HEK293 (cell line): ENCODE results near the gene DOCK8.

ENCODE experiments used
- CTCF ChIA-PET: fragments of 350-600 bp; formaldehyde crosslinking; extraction: SDS; loops from one replicate; lab custom pipeline; 2021; ENCODE audit warnings: antibody characterized with exemption; lab: Yijun Ruan, JAX
- POLR2A ChIA-PET: fragments of 300-600 bp; formaldehyde crosslinking; extraction: SDS; loops from one replicate; lab custom pipeline; 2020; ENCODE audit warnings: antibody characterized with exemption, inconsistent platforms; lab: Yijun Ruan, JAX
- H3K27ac ChIP-seq: fragments of 200-500 bp; sonication (Bioruptor generic); 2 replicates; pipeline ENCODE4 v1.5.1; 2014; ENCODE audit warnings: low read depth, low read length, control low read depth, inconsistent platforms; ENCODE audit errors: extremely low read depth
- H3K36me3 ChIP-seq, 2 experiments: fragments of 200-500 bp in 1 of 2; sonication (Bioruptor generic) in 1 of 2; 1 replicate in 1 of 2; 2 replicates in 1 of 2; pipeline ENCODE4 v1.5.1; 2014 to 2017; ENCODE audit warnings: inconsistent platforms in 2 of 2, low read length in 2 of 2; ENCODE audit not compliant: control insufficient read depth in 2 of 2, insufficient read depth in 1 of 2
- H3K4me1 ChIP-seq: fragments of 200-500 bp; sonication (Bioruptor generic); 2 replicates; pipeline ENCODE4 v1.5.1; 2014; ENCODE audit warnings: mild to moderate bottlenecking, low read length, inconsistent platforms; ENCODE audit not compliant: control insufficient read depth, insufficient read depth
- H3K4me3 ChIP-seq: 2 replicates; pipeline ENCODE4 v1.5.1; 2011; ENCODE audit warnings: low read depth, mild to moderate bottlenecking, control low read depth, low read length, moderate library complexity
- H3K9me3 ChIP-seq: fragments of 200-500 bp; sonication (Bioruptor generic); 2 replicates; pipeline ENCODE4 v1.5.1; 2014; ENCODE audit warnings: low read depth, low read length, inconsistent platforms; ENCODE audit not compliant: control insufficient read depth, insufficient read depth
- CTCF ChIP-seq: fragments of 450-650 bp; formaldehyde crosslinking; IDR thresholded peaks from 2 replicates; pipeline ENCODE4 v1.5.1; 2016; ENCODE audit warnings: missing biosample characterization, missing genetic modification characterization
- ELK4 ChIP-seq: IDR thresholded peaks from 2 replicates; pipeline ENCODE4 v1.6.1; 2011; ENCODE audit warnings: mild to moderate bottlenecking, low read depth, low read length, borderline replicate concordance
- GLI4 ChIP-seq: fragments of 450-650 bp; formaldehyde crosslinking; IDR thresholded peaks from 2 replicates; pipeline ENCODE4 v1.5.1; 2016; ENCODE audit warnings: missing biosample characterization, missing genetic modification characterization
- KLF16 ChIP-seq: fragments of 450-650 bp; formaldehyde crosslinking; IDR thresholded peaks from 2 replicates; pipeline ENCODE4 v1.5.1; 2017; ENCODE audit warnings: missing biosample characterization, missing genetic modification characterization
- KLF7 ChIP-seq: fragments of 450-650 bp; formaldehyde crosslinking; IDR thresholded peaks from 2 replicates; pipeline ENCODE4 v1.5.1; 2016; ENCODE audit warnings: missing biosample characterization, missing genetic modification characterization, borderline replicate concordance
- PBX3 ChIP-seq: sonication (generic); formaldehyde crosslinking; IDR thresholded peaks from 2 replicates; pipeline ENCODE4 v1.8.1; 2022; ENCODE audit warnings: mild to moderate bottlenecking, moderate library complexity, missing genetic modification reagents
- REPIN1 ChIP-seq: fragments of 450-650 bp; formaldehyde crosslinking; IDR thresholded peaks from 2 replicates; pipeline ENCODE4 v1.5.1; 2017; ENCODE audit warnings: missing biosample characterization, missing genetic modification characterization, low read depth
- ZNF121 ChIP-seq: fragments of 450-650 bp; formaldehyde crosslinking; IDR thresholded peaks from 2 replicates; pipeline ENCODE4 v1.5.1; 2016; ENCODE audit warnings: missing biosample characterization, missing genetic modification characterization
- ZNF169 ChIP-seq: fragments of 450-650 bp; formaldehyde crosslinking; IDR thresholded peaks from 2 replicates; pipeline ENCODE4 v1.5.1; 2016; ENCODE audit warnings: missing biosample characterization, missing genetic modification characterization
- ZNF274 ChIP-seq, 2 experiments: fragments of 200-500 bp in 1 of 2; fragments of 450-650 bp in 1 of 2; sonication (Bioruptor generic) in 1 of 2; formaldehyde crosslinking in 1 of 2; IDR thresholded peaks; 2 replicates each; pipeline versions ENCODE4 v1.5.1 to v1.6.1; 2014 to 2016; ENCODE audit warnings: borderline replicate concordance in 1 of 2, inconsistent platforms in 1 of 2, low read length in 1 of 2, missing biosample characterization in 1 of 2, missing genetic modification characterization in 1 of 2
- ZNF280C ChIP-seq: fragments of 450-650 bp; formaldehyde crosslinking; IDR thresholded peaks from 2 replicates; pipeline ENCODE4 v1.5.1; 2016; ENCODE audit warnings: missing biosample characterization, missing genetic modification characterization
- ZNF433 ChIP-seq: fragments of 450-650 bp; formaldehyde crosslinking; IDR thresholded peaks from 2 replicates; pipeline ENCODE4 v1.5.1; 2016; ENCODE audit warnings: missing biosample characterization, missing genetic modification characterization, low read depth
- ZNF510 ChIP-seq: fragments of 450-650 bp; formaldehyde crosslinking; IDR thresholded peaks from 2 replicates; pipeline ENCODE4 v1.5.1; 2018; ENCODE audit warnings: mild to moderate bottlenecking, missing genetic modification characterization, missing biosample characterization; ENCODE audit not compliant: insufficient replicate concordance
- ZNF544 ChIP-seq: fragments of 450-650 bp; formaldehyde crosslinking; IDR thresholded peaks from 2 replicates; pipeline ENCODE4 v1.5.0; 2017; ENCODE audit warnings: missing biosample characterization, missing genetic modification characterization
- ZNF654 ChIP-seq: fragments of 450-650 bp; formaldehyde crosslinking; IDR thresholded peaks from 2 replicates; pipeline ENCODE4 v1.5.1; 2016; ENCODE audit warnings: low read depth, missing biosample characterization, missing genetic modification characterization
- ZNF660 ChIP-seq: fragments of 450-650 bp; IDR thresholded peaks from 2 replicates; pipeline ENCODE4 v1.5.1; 2018; ENCODE audit warnings: missing biosample characterization, mild to moderate bottlenecking, missing genetic modification characterization
- ZNF707 ChIP-seq: fragments of 450-650 bp; formaldehyde crosslinking; IDR thresholded peaks from 2 replicates; pipeline ENCODE4 v1.5.1; 2016; ENCODE audit warnings: missing biosample characterization, missing genetic modification characterization

The DOCK8 gene

GRCh38 chr9:385818-386398, 171.2 kb downstream of the DOCK8 start:
- TF ChIP-seq ZNF654 (peak; percentile 75), CTCF (tag by site-specific recombination) (peak; percentile 49; the same call in 1 of the 2 replicates), PBX3 (CRISPR knock-in tag) (no peak), ZNF544 (tag by site-specific recombination) (no peak), ZNF169 (no peak), KLF16 (no peak), ZNF660 (tag by site-specific recombination) (peak; percentile 99)
- Histone ChIP-seq H3K4me1 (no peaks in the 10 kb centered on the region), H3K36me3 (no peaks in the 10 kb centered on the region), H3K4me3 (no peak overlapping the region), H3K27ac (no peak overlapping the region), H3K9me3 (no peaks in the 10 kb centered on the region)
- ChIA-PET POLR2A (no interaction called here), CTCF (interaction anchor here (0.6 to 1.3 kb wide), 6 partner anchors 9 to 420 kb away, joined by 3 to 8 read pairs (median 4); no protein-coding TSS in a partner anchor)

GRCh38 chr9:389159-389558, 174.5 kb downstream of the DOCK8 start:
- CTCF ChIA-PET = interaction anchor here (0.6 to 1.2 kb wide), 3 partner anchors 42 to 615 kb away, joined by 3 to 4 read pairs (median 3); no protein-coding TSS in a partner anchor
- H3K4me1 ChIP-seq = no peaks in the 10 kb centered on the region

More at GRCh38 chr9:389159-389558, 174.5 kb downstream of the DOCK8 start:
- H3K9me3 ChIP-seq = no peaks in the 10 kb centered on the region
- H3K4me3 ChIP-seq = no peak overlapping the region
- H3K36me3 ChIP-seq = no peaks in the 10 kb centered on the region
- POLR2A ChIA-PET = no interaction called here
- no peak overlapping the region for H3K27ac ChIP-seq
- TF ChIP-seq ZNF274 (IDR thresholded peaks at IDR 0.05; ENCODE audit: low read length) (no peak), ZNF274 (tag by site-specific recombination; IDR thresholded peaks at IDR 0.05; ENCODE audit: borderline replicate concordance) (no peak), REPIN1 (tag by site-specific recombination) (no peak), ZNF510 (tag by site-specific recombination) (no peak), ZNF121 (tag by site-specific recombination) (no peak), GLI4 (tag by site-specific recombination) (no peak), ZNF433 (no peak), ZNF707 (tag by site-specific recombination) (no peak), ELK4 (no peak), ZNF280C (tag by site-specific recombination) (no peak), KLF16 (no peak), KLF7 (tag by site-specific recombination) (no peak)
